ENCODE data around the gene DNASE1L2. TPM values are rescaled to one million over a fixed set of nuclear protein-coding genes. Genes with fewer than 3 reads are reported as not detected.

DNASE1L2 gene
- total RNA-seq, 1 donor from 2014 or later: not detected

GRCh38 chr16:2284797-2285576 is 48.7 kb downstream of the DNASE1L2 start:
- no peak for DNase-seq (ENCODE audit: low spot score)

DNA sequence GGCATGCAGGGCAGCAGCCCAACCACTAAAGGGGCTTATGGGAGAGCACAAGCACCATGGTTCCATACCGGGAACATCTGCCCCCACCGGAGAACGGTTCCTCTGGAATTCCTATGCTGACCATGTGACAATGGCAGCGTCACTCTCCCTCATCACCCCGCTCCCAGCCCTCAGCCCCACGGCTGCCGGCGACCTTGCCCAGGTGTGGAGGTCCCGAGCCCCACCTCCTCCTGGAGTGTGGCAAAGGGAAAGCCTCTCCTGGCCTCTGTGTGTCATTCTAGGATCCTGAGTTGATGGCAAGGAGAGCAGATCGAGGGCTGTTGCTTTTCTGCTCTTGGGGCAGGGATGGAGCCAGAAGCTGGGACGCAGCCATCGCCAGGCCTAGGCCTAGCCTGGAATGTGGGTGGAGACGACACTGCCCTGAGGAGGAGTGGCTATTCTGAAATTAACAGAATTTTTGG is 49.5 kb downstream of the DNASE1L2 start:
- DNase-seq (ENCODE audit: low spot score): peak; percentile 10

DNA sequence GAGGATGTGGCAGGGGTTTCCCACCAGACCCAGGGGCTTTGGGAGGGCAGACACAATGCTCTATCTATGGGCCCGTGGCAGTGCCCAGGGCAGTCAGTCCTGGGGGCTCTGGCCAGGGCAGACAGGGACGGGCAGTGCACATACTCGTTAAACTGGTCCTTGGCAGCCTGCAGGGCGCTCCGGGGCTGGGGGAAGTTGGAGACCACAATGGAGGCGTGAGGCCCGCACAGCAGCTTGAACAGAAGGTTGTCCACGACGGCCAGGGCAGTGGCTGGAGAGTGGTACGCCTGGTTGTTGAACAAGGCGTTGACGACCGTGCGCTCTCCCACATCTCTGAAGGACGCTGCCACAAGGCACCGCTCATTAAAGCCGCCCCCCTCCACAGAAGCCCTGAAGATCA is 50.3 kb downstream of the DNASE1L2 start:
- DNase-seq (ENCODE audit: low spot score): no peak

DNA sequence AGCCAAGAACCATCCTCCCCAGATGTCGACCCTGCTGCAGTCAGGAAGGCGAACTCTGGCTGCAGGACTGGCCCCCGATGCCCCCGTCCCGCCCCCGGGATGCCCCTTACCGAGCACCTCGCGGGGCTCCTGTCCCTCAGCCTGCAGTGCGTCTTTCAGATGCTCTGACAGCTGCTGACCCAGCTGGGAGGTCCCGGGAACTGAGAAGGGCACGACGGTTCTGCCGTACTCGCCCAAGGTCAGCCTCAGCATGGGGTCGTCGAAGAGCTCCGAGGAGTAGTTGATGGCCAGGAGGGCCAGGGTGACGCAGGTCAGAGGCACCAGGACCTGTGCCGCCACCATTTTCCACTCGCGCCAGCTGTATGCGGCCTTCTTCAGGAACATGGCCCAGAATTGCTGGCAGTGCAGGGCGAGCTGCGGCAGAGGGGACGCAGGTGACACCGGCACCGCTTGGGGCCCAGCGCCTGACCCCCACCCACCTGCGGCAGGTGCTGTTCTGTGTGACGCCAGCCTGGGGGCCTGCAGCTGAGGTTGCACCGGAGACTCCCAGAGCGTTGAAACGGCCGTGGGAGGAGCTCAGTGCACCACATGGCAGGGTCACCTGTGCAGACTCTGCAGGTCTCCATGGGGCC is 51.8 kb downstream of the DNASE1L2 start:
- DNase-seq (ENCODE audit: low spot score): no peak

Other genes starting within 250 kb of the DNASE1L2 start
- gene SYNGR3, start 246.5 kb upstream of the DNASE1L2 start, total RNA-seq (ENCODE audit: insufficient read depth, low replicate concordance): 2.4 TPM
- gene ZNF598, start 226.6 kb upstream of the DNASE1L2 start, total RNA-seq (ENCODE audit: insufficient read depth, low replicate concordance): 4.8 TPM
- not detected for gene NPW, start 216.7 kb upstream of the DNASE1L2 start, total RNA-seq (ENCODE audit: insufficient read depth, low replicate concordance)
- 30.3 TPM for gene NHERF2, start 209.5 kb upstream of the DNASE1L2 start, total RNA-seq (ENCODE audit: insufficient read depth, low replicate concordance)
- 10.4 TPM for gene NTHL1, start 188.6 kb upstream of the DNASE1L2 start, total RNA-seq (ENCODE audit: insufficient read depth, low replicate concordance)
- gene TSC2, start 188.5 kb upstream of the DNASE1L2 start, total RNA-seq (ENCODE audit: insufficient read depth, low replicate concordance): 50.1 TPM
- 99.9 TPM for gene PKD1, start 100.5 kb upstream of the DNASE1L2 start, total RNA-seq (ENCODE audit: insufficient read depth, low replicate concordance)
- gene RAB26, start 87.8 kb upstream of the DNASE1L2 start, total RNA-seq (ENCODE audit: insufficient read depth, low replicate concordance): 0.48 TPM
- gene TRAF7, start 80.7 kb upstream of the DNASE1L2 start, total RNA-seq (ENCODE audit: insufficient read depth, low replicate concordance): 22.9 TPM
- not detected for gene CASKIN1, start 39.8 kb upstream of the DNASE1L2 start, total RNA-seq (ENCODE audit: insufficient read depth, low replicate concordance)
- gene MLST8, start 31.0 kb upstream of the DNASE1L2 start, total RNA-seq (ENCODE audit: insufficient read depth, low replicate concordance): 25.8 TPM
- gene BRICD5, start 25.6 kb upstream of the DNASE1L2 start, total RNA-seq (ENCODE audit: insufficient read depth, low replicate concordance): 3.6 TPM
- gene PGP, start 21.6 kb upstream of the DNASE1L2 start, total RNA-seq (ENCODE audit: insufficient read depth, low replicate concordance): 7.9 TPM
- 14.7 TPM for gene E4F1, start 12.9 kb upstream of the DNASE1L2 start, total RNA-seq (ENCODE audit: insufficient read depth, low replicate concordance)
- gene ECI1, start 15.1 kb downstream of the DNASE1L2 start, total RNA-seq (ENCODE audit: insufficient read depth, low replicate concordance): 24.6 TPM
- gene RNPS1, start 31.7 kb downstream of the DNASE1L2 start, total RNA-seq (ENCODE audit: insufficient read depth, low replicate concordance): 51.3 TPM
- gene ABCA3, start 104.3 kb downstream of the DNASE1L2 start, total RNA-seq (ENCODE audit: insufficient read depth, low replicate concordance): 0.72 TPM
- 6.3 TPM for gene CCNF, start 193.0 kb downstream of the DNASE1L2 start, total RNA-seq (ENCODE audit: insufficient read depth, low replicate concordance)
- 1.2 TPM for gene TEDC2, start 223.7 kb downstream of the DNASE1L2 start, total RNA-seq (ENCODE audit: insufficient read depth, low replicate concordance)
- gene NTN3, start 234.9 kb downstream of the DNASE1L2 start, total RNA-seq (ENCODE audit: insufficient read depth, low replicate concordance): 5.3 TPM
- 9.6 TPM for gene TBC1D24, start 238.7 kb downstream of the DNASE1L2 start, total RNA-seq (ENCODE audit: insufficient read depth, low replicate concordance)

Measured in umbilical cord (tissue), 2 donors.